Keratinocyte (primary cell): ENCODE measurements around the gene THOC6.

Source experiments
- EZH2 ChIP-seq: IDR thresholded peaks from one replicate; pipeline ENCODE4 v1.6.1; 2012; ENCODE audit warnings: inconsistent platforms, mild to moderate bottlenecking, low read length, moderate library complexity
- TF ChIP-seq, protein P1 (sequence below), 3 experiments: IDR thresholded peaks in 1 of 3; conservative IDR thresholded peaks in 1 of 3; optimal IDR thresholded peaks in 1 of 3; 2 replicates in 2 of 3; 3 replicates in 1 of 3; pipeline versions ENCODE3 to v1.5.1; 2011; ENCODE audit warnings: low read length in 3 of 3, mild to moderate bottlenecking in 3 of 3, moderate library complexity in 2 of 3, control low read depth in 1 of 3, inconsistent platforms in 1 of 3; ENCODE audit not compliant: insufficient read depth in 2 of 3; ENCODE audit errors: extremely low read depth in 1 of 3

- TF ChIP-seq, protein P1, sequence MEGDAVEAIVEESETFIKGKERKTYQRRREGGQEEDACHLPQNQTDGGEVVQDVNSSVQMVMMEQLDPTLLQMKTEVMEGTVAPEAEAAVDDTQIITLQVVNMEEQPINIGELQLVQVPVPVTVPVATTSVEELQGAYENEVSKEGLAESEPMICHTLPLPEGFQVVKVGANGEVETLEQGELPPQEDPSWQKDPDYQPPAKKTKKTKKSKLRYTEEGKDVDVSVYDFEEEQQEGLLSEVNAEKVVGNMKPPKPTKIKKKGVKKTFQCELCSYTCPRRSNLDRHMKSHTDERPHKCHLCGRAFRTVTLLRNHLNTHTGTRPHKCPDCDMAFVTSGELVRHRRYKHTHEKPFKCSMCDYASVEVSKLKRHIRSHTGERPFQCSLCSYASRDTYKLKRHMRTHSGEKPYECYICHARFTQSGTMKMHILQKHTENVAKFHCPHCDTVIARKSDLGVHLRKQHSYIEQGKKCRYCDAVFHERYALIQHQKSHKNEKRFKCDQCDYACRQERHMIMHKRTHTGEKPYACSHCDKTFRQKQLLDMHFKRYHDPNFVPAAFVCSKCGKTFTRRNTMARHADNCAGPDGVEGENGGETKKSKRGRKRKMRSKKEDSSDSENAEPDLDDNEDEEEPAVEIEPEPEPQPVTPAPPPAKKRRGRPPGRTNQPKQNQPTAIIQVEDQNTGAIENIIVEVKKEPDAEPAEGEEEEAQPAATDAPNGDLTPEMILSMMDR (optimal IDR thresholded peaks at IDR 0.05 in 1 of 3, IDR thresholded peaks at IDR 0.05 in 1 of 3, conservative IDR thresholded peaks at IDR 0.05 in 1 of 3; ENCODE audit: extremely low read depth in 1 of 3, insufficient read depth in 2 of 3, low read length in 3 of 3): no peak
- no peak for TF ChIP-seq EZH2
Measured at GRCh38 chr16:3060339-3061127, 36.7 kb downstream of the THOC6 start.
